Calu3 (cell line): Measurements from ENCODE around the gene ARTN. TPM values are rescaled to one million over a fixed set of nuclear protein-coding genes. Genes with fewer than 3 reads are reported as not detected.

Source experiments
- BruUV-seq: library from RNA; stranded (reverse); fragments of 400-500 nt; replicated peaks from 2 replicates; lab custom pipeline; 2021; lab: Mats Ljungman, UMichigan
- CTCF ChIA-PET: fragments of 300-600 bp; sonication (Branson Sonifier 250); formaldehyde crosslinking; loops from one replicate; lab custom pipeline; 2022; ENCODE audit warnings: antibody characterized with exemption; lab: Charles Lee
- DNase-seq: peaks from one replicate; pipeline ENCODE4 v3.0.0; 2022
- H3K27ac Mint-ChIP-seq: one replicate; pipeline ENCODE4 v1.8.0; 2022; ENCODE audit warnings: mixed read lengths; ENCODE audit not compliant: unreplicated experiment
- H3K27me3 Mint-ChIP-seq: one replicate; pipeline ENCODE4 v1.8.0; 2022; ENCODE audit warnings: mixed read lengths; ENCODE audit not compliant: unreplicated experiment
- H3K36me3 Mint-ChIP-seq: one replicate; pipeline ENCODE4 v1.8.0; 2022; ENCODE audit warnings: mild to moderate bottlenecking, moderate library complexity, mixed read lengths; ENCODE audit not compliant: insufficient read depth, unreplicated experiment
- H3K4me1 Mint-ChIP-seq: one replicate; pipeline ENCODE4 v1.8.0; 2022; ENCODE audit warnings: mild to moderate bottlenecking, low read depth, mixed read lengths; ENCODE audit not compliant: unreplicated experiment
- H3K4me3 Mint-ChIP-seq: one replicate; pipeline ENCODE4 v1.8.0; 2022; ENCODE audit warnings: mild to moderate bottlenecking, low read depth, moderate library complexity, mixed read lengths; ENCODE audit not compliant: unreplicated experiment
- H3K9me3 Mint-ChIP-seq: one replicate; pipeline ENCODE4 v1.8.0; 2022; ENCODE audit warnings: low read depth, mixed read lengths; ENCODE audit not compliant: unreplicated experiment
- CTCF ChIP-seq: fragments of 200-600 bp; IDR thresholded peaks from one replicate; pipeline ENCODE4 v1.8.0; 2022; ENCODE audit warnings: antibody characterized with exemption; ENCODE audit not compliant: unreplicated experiment
- intact Hi-C: fragments of 100-400 bp; cut with micrococcal nuclease; formaldehyde crosslinking; loops from one replicate; pipeline ENCODE4 v1.10.0; 2022; ENCODE audit not compliant: unreplicated experiment
- total RNA-seq: library from RNA; stranded (reverse); gene quantifications from 2 replicates; pipeline ENCODE4 v1.2.3, GENCODE V29; 2022

ARTN gene
- total RNA-seq, 1 experiment from 2014 or later = 1.4 TPM

GRCh38 chr1:43925846-43926245, 7.8 kb upstream of the ARTN start:
- CTCF ChIA-PET = no interaction called here

GRCh38 chr1:43930168-43930948, 3.2 kb upstream of the ARTN start:
- peak; percentile 39 for DNase-seq
- peak; percentile 43 for TF ChIP-seq CTCF

More at GRCh38 chr1:43925846-43926245, 7.8 kb upstream of the ARTN start:
- Mint-ChIP-seq H3K4me1 (no peaks in the 10 kb centered on the region), H3K9me3 (peaks cover 2% of the 10 kb centered on the region), H3K27ac (no peak overlapping the region), H3K27me3 (no peaks in the 10 kb centered on the region), H3K4me3 (no peak overlapping the region), H3K36me3 (no peaks in the 10 kb centered on the region)
- TF ChIP-seq CTCF = no peak
- no TSS peak for BruUV-seq
- no peak for DNase-seq
- intact Hi-C loops = no loop called here

GRCh38 chr1:43930949-43931275, 2.7 kb upstream of the ARTN start:
- Mint-ChIP-seq H3K9me3 (peaks cover 2% of the 10 kb centered on the region), H3K4me3 (no peak overlapping the region), H3K36me3 (peaks cover 14% of the 10 kb centered on the region), H3K27ac (no peak overlapping the region), H3K4me1 (peaks cover 6% of the 10 kb centered on the region), H3K27me3 (no peaks in the 10 kb centered on the region)
- TF ChIP-seq CTCF = no peak
- intact Hi-C loops = loop anchor here (5.0 kb wide), 1 partner anchor 79 kb away; no protein-coding TSS in a partner anchor
- CTCF ChIA-PET = interaction anchor here (0.6 to 3.4 kb wide), 3 partner anchors 101 to 167 kb away, joined by 5 to 17 read pairs (median 8); no protein-coding TSS in a partner anchor
- no peak for DNase-seq
- no TSS peak for BruUV-seq

More at GRCh38 chr1:43930168-43930948, 3.2 kb upstream of the ARTN start:
- Mint-ChIP-seq H3K27ac (no peak overlapping the region), H3K9me3 (peaks cover 2% of the 10 kb centered on the region), H3K4me3 (no peak overlapping the region), H3K36me3 (peaks cover 14% of the 10 kb centered on the region), H3K27me3 (no peaks in the 10 kb centered on the region), H3K4me1 (peaks cover 6% of the 10 kb centered on the region)
- intact Hi-C loops = loop anchor here (5.0 kb wide), 1 partner anchor 78 kb away; no protein-coding TSS in a partner anchor
- BruUV-seq = no TSS peak
- CTCF ChIA-PET = interaction anchor here (0.6 to 3.4 kb wide), 4 partner anchors 101 to 167 kb away, joined by 4 to 17 read pairs (median 6); no protein-coding TSS in a partner anchor

GRCh38 chr1:43931711-43932660, 1.6 kb upstream of the ARTN start:
- peaks cover 6% of the 10 kb centered on the region for H3K4me1 Mint-ChIP-seq
- peaks cover 2% of the 10 kb centered on the region for H3K9me3 Mint-ChIP-seq
- peaks cover 19% of the 10 kb centered on the region for H3K36me3 Mint-ChIP-seq
- TF ChIP-seq CTCF = no peak
- no peak overlapping the region for H3K4me3 Mint-ChIP-seq
- intact Hi-C loops = loop anchor here (5.0 kb wide), 1 partner anchor 80 kb away; no protein-coding TSS in a partner anchor
- no TSS peak for BruUV-seq
- CTCF ChIA-PET = interaction anchor here (5.0 kb wide), 1 partner anchor 167 kb away, joined by 193 read pairs; no protein-coding TSS in a partner anchor
- H3K27ac Mint-ChIP-seq = peak overlapping the region; percentile 48
- H3K27me3 Mint-ChIP-seq = no peaks in the 10 kb centered on the region
- no peak for DNase-seq
